ENCODE results near the gene LRRK1.

LRRK1 gene

DNA sequence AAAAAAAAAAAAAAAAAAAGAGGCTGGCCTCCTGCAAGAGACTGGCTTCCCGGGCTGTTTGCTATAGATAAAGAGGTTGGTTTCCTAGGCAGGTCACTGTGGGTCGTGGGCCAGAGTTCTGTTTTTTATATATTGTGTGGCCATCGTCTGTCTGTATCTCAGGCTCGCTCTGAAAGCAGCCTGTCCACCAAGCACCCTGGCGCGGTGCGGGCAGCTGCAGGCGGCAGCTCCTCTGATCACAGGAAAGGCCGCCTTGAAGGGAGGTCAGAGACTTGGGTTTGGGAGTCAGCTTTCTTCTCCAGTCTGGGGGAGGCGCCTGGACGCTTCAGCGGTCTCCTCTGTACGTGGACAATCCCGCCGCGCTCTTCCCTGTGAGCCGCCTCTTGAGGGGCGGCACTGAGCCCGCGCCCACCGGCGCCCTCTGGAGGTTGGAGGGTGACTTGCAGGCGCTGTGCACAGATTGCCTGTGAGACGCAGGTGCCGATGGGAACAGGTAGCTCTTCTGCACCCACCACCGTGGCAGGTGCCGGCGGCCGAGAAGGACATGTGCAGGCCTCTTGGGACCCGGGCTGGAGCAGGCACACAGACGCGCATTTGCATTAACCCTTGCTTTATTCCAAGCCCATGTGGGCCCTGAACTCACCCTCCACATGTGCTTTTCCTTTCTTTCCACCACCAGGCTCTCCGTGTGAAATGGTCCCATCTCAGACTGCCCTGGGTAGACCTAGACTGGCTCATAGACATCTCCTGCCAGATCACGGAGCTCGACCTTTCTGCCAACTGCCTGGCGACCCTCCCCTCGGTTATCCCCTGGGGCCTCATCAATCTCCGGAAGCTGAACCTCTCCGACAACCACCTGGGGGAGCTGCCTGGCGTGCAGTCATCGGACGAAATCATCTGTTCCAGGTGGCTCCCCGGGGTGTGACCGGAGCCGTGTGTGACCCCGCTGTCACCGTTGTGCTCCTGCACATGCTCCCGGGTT, 89.3 kb downstream of the LRRK1 start:
- DNase-seq (ENCODE audit: low read depth) = no peak

DNA sequence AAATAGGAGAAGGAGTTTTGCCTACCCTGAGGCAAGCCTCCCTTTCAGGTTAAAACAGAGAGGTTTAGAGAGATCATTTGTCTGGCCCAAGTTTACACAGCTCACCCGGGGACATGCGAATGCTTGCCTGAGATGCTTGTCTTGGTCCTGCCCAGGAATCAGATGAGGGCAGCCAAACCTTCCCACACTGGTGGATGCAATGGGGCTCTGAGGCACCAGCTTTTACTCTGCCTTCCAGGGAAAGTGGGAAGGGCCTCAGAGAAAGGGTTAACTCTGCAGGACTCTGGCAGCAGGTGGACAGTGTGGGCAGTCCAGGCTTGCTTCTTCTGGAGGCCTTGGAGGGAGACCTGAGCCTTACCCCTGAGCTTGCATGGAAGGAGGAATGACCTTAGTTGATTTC, 90.0 kb downstream of the LRRK1 start:
- no peak for DNase-seq (ENCODE audit: low read depth)

DNA sequence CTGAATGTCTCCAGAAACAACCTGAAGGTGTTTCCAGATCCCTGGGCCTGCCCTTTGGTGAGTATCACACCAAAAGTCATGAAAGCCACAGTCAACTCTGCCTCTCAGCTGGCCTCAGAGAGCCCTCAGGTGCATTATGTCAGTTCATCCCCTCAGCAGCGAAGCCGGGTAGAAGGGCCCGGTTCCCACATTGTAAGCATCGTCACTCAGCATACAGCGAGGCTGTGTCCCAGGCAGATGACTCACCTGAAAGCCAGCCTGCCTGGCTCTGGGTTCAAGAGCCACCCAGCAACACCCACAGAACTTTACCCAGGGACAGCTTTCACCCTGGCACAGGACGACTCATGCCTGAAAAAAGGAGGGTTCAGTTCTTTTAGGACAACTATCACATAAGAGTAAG, 91.6 kb downstream of the LRRK1 start:
- DNase-seq (ENCODE audit: low read depth) = no peak

GRCh38 chr15:101012326-101013200, 93.4 kb downstream of the LRRK1 start:
- no peak for DNase-seq (ENCODE audit: low read depth)

DNA sequence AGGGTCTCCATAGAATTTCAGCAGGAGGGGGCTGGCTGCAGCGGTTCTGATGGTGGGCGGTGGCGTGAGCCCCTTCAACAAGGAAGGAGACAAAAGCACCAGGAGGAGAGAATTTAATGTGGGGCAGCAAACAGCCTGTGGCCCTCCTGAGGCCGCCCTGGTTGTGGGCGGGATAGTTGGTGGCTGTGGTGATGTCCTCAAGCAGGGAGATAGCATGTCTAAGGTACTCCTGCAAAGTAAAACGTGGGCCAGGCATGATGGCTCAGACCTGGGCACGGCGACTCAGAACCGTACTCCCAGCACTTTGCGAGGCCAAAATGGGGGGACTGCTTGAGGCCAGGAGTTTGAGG, 94.0 kb downstream of the LRRK1 start:
- no peak for DNase-seq (ENCODE audit: low read depth)

GRCh38 chr15:101013769-101014675, 94.9 kb downstream of the LRRK1 start:
- DNase-seq (ENCODE audit: low read depth) = no peak

DNA sequence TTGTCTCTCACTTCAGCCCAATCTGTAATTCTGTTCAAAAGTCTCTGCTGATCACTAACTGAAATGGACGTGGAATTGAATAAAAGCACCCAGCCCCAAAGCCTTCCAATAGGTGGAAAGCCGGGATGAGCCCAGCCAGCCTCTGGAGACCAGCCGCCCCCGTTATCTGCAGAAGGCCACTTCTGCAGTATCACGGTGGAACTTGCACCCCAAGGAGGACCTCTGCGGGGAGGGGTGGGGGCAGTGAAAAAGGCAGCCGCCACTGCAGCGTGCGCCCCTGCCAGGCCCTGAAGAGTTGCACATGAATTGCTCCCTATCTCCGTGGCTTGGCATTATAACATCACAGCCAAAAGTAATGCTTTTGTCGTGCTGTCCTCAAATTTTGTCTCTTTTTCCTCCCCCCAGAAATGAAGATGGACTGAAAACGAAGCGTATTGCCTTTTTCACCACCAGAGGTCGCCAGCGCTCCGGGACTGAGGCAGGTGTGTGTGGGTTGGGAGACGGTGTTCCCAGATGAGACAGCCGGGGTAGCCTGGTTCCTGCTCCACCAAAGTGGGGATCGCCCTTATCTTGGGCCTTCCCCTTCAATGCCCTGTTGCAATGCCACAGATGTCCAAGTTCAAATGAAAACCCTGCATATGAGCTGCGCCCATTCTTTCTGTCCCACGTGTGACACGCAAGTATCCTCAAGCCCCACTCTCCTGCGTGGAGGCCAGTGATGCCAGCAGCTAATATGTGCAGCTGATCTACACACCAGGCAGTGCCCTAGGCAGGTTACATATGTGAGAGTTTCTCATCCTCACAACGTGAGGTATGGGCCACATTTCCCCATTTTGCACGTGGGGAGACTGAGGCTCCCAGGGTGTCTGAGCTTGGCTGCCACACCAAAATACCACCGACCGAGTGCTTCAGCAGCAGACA, 96.0 kb downstream of the LRRK1 start:
- no peak for DNase-seq (ENCODE audit: low read depth)

DNA sequence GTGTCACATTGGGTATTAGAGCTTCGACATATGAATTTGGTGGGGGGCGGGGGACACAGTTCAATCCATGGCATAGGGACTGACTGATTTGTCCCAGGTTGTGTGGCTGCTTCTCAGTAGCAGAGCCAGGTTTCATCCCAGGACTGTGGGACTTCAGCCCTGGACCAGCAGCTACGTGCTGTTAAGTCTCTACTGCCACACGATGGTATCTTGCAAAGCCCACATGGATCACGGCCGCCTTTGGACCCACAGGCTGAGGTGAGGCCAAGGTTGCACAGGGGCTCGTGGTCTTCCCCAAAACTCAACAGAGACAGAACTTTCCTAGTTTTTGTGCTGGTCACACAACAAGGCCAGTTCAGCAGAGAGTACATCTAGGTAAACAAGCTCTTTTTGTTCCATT, 97.4 kb downstream of the LRRK1 start:
- DNase-seq (ENCODE audit: low read depth) = no peak

DNA sequence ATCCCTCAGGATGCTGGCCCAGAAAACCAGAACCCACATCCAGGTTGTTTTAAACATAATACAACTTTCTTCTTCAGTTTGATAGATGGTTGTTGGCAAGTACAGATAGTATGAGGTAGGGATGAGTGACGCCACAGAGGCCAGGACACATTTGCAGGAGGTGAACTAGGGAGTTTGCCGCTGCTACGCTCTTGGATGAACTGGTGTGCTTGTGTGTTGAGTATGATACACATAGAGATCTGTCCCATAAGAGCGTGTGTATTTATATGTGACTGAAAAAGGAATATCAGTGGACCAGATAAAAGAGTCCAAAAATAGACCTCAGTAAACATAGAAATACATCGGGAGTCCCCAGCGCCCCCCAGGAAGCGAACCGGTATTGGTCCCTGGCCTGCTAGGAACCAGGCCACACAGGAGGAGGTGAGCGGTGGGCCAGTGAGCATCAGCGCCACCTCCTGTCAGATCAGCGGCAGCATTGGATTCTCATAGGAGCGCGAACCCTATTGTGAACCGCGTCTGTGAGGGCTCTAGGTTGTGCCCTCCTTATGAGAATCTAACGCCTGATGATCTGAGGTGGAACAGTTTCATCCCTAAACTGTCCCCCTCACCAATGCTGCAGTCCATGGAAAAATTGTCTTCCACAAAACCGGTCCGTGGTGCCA, 98.1 kb downstream of the LRRK1 start:
- DNase-seq (ENCODE audit: low read depth) = no peak

- DNase-seq (ENCODE audit: low read depth) = no peak
These were observed 98.9 kb downstream of the LRRK1 start for GRCh38 chr15:101018016-101018415.

GRCh38 chr15:101018450-101018849, 99.3 kb downstream of the LRRK1 start:
- no peak for DNase-seq (ENCODE audit: low read depth)

GRCh38 chr15:101019366-101019896, 100.3 kb downstream of the LRRK1 start:
- DNase-seq (ENCODE audit: low read depth) = no peak

- no peak for DNase-seq (ENCODE audit: low read depth)
These were observed 101.3 kb downstream of the LRRK1 start for GRCh38 chr15:101020451-101020850.

GRCh38 chr15:101020945-101021344, 101.8 kb downstream of the LRRK1 start:
- DNase-seq (ENCODE audit: low read depth) = no peak

- no peak for DNase-seq (ENCODE audit: low read depth)
These were observed 103.1 kb downstream of the LRRK1 start for GRCh38 chr15:101022306-101022705.

- no peak for DNase-seq (ENCODE audit: low read depth)
These were observed 103.7 kb downstream of the LRRK1 start for GRCh38 chr15:101022876-101023275.

DNA sequence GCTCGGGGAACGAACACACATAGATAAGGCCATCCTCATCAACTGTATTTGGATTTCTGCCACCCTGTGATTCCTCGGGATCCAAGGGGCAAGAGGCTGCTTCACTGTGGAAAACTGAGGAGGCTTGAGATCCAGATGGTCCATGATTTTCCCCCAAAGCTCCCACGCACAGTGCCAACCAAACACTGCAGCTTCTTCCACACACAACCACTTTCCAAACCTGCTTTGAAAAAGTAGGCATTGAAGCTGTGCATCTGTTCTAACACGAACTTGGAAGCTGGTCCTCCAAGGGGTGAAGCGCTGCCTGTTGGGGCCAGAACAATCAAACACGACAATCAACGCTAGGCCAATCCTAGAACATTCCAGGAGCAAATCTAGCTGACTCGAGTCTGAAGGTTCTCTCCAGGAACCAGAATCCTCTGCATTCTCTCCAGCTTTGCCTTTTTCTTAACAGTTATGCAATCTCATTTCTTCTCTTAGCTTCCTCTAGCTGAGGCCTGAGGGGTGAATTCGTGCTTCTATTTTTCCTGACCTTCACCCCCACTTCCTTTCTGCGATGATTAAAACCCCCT, 104.4 kb downstream of the LRRK1 start:
- no peak for DNase-seq (ENCODE audit: low read depth)

DNA sequence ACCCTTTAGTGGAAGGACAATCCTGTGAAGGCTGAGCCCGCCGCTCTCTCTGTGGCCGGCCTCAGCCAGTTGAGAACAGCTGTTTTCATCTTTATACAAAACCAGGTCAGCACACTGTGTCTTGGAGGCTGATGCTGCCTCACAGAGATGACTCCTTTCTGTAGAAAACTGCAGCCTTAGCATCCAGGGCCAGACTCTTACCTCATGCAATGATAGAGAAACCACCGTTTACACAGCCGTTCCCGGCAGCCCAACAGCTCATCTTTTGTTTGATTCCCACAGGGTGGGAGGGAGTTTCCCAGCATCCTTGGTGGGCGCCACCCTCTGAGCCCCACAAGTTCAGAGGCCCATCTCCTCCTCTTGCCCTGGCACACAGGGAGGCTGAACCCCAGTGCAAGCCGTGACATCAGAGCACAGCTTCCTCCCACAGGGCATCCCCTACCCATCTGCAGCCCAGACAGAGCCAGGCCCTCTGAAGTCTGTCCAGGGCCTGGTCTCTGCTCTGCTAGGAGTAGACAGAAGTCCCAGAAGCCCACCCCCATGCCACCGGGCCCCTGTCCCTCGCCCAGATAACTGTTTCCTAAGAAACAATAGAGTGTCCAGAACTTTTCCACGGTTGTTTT, 105.0 kb downstream of the LRRK1 start:
- no peak for DNase-seq (ENCODE audit: low read depth)
